ENCODE data around the gene POLR2E. TPM values are rescaled to one million over a fixed set of nuclear protein-coding genes. Genes with fewer than 3 reads are reported as not detected.
A peak's percentile ranks its signal among the peaks of the same experiment; 100 is the strongest.

POLR2E gene
- total and polyA plus RNA-seq, 10 of the 15 experiments (the other 5 are each of a cell fraction or from before 2014, with no cell fraction given) = 4.0 to 487 (median 200) TPM

- TF ChIP-seq SPI1 (IDR thresholded peaks at IDR 0.05; ENCODE audit: borderline replicate concordance, insufficient read depth, low read depth, low read length) = no peak
- TF ChIP-seq MEF2B (IDR thresholded peaks at IDR 0.05; ENCODE audit: partially characterized antibody, poor library complexity, severe bottlenecking) = no peak
Measured at GRCh38 chr19:1103132-1103707, 8.0 kb upstream of the POLR2E start (continued).

GRCh38 chr19:1102407-1103131 is 7.4 kb upstream of the POLR2E start:
- ATAC-seq (peak; percentile 55), FAIRE-seq (no peak), DNase-seq (ENCODE audit: low read depth, low spot score) (peak; percentile 93)
- Histone ChIP-seq H3K27ac (ENCODE audit: control insufficient read depth, insufficient read depth) (peak overlapping the region; percentile 90), H3K27me3 (replicated peaks in 1 of 2; ENCODE audit: control insufficient read depth in 2 of 2, insufficient read depth in 2 of 2, low read length in 1 of 2) (no peaks in the 10 kb centered on the region), H3K9me3 (replicated peaks; ENCODE audit: control insufficient read depth, insufficient read depth, low read length) (no peaks in the 10 kb centered on the region; the same call in 2 of the 3 replicates), H3K79me2 (ENCODE audit: control insufficient read depth, insufficient read depth, low read length) (peaks cover 9% of the 10 kb centered on the region), H4K20me1 (ENCODE audit: control insufficient read depth, insufficient read depth) (no peaks in the 10 kb centered on the region; the same call in 1 of the 2 replicates), H3K36me3 (ENCODE audit: control insufficient read depth in 2 of 2, insufficient read depth in 2 of 2, low read length in 1 of 2) (peaks cover 0 to 5% of the 10 kb centered on the region in 2 experiments; a peak in 2 of 4 replicates), H3K4me1 (ENCODE audit: control insufficient read depth, insufficient read depth, low read length) (peaks cover 37% of the 10 kb centered on the region), H2AFZ (ENCODE audit: control insufficient read depth, low read depth, low read length) (no peak overlapping the region), H3K9ac (ENCODE audit: control insufficient read depth, insufficient read depth, low read length) (peak overlapping the region; percentile 49; the same call in 1 of the 2 replicates), H3K4me3 (no peak overlapping the region), H3K4me2 (ENCODE audit: control insufficient read depth, insufficient read depth) (peak overlapping the region; percentile 86)
- no TSS peak for BruUV-seq (replicated peaks)
- RAD21 ChIA-PET (ENCODE audit: unreplicated experiment) = interaction anchor here (0.7 to 2.7 kb wide), 9 partner anchors 12 to 157 kb away, joined by 3 to 13 read pairs (median 3); partner anchors contain the start of gene ARHGAP45
- intact Hi-C loops (cut with micrococcal nuclease; ENCODE audit: unreplicated experiment) = loop anchor here (2.0 to 5.0 kb wide), 5 partner anchors 26 to 140 kb away; partner anchors contain the start of genes ATP5F1D, RNU6-2 and TMEM259
- 1% methylated on average over 17 of the region's 17 CpGs for WGBS (ENCODE audit: insufficient coverage, insufficient replicate concordance, low lambda C conversion rate, missing lambda C conversion rate)
- in situ Hi-C loops (cut with MboI) = no loop called here
- POLR2A ChIA-PET = interaction anchor here (0.5 to 4.0 kb wide), 16 partner anchors 9 to 120 kb away, joined by 3 to 45 read pairs (median 5); partner anchors contain the start of genes ARHGAP45 and CNN2
- SMC1A ChIA-PET (ENCODE audit: uncharacterized antibody, unreplicated experiment) = interaction anchor here (0.5 to 2.0 kb wide), 13 partner anchors 8 to 90 kb away, joined by 3 to 12 read pairs (median 4); partner anchors contain the start of genes ABCA7 and ARHGAP45
- CTCF ChIA-PET = interaction anchor here (0.6 to 1.5 kb wide), 7 partner anchors 11 to 164 kb away, joined by 3 to 6 read pairs (median 3); partner anchors contain the start of gene ARHGAP45
- TF ChIP-seq, protein P1, sequence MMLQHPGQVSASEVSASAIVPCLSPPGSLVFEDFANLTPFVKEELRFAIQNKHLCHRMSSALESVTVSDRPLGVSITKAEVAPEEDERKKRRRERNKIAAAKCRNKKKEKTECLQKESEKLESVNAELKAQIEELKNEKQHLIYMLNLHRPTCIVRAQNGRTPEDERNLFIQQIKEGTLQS (IDR thresholded peaks at IDR 0.05; ENCODE audit: borderline replicate concordance, extremely low read depth, low read depth, low read length) = no peak
- TF ChIP-seq NKRF (conservative IDR thresholded peaks at IDR 0.05) (no peak), ZZZ3 (IDR thresholded peaks at IDR 0.05; ENCODE audit: control insufficient read depth, insufficient read length, low read depth) (no peak), POLR2AphosphoS2 (IDR thresholded peaks at IDR 0.05; ENCODE audit: low read depth, low read length) (no peak), HCFC1 (IDR thresholded peaks at IDR 0.05; ENCODE audit: low read length) (no peak), CEBPZ (IDR thresholded peaks at IDR 0.05; ENCODE audit: low read depth, low read length) (no peak), RELA (IDR thresholded peaks at IDR 0.05; ENCODE audit: borderline replicate concordance, partially characterized antibody) (no peak), IRF3 (IDR thresholded peaks at IDR 0.05) (0 out of 2 replicates have a peak, but pooled peaks have one; percentile 6), BACH1 (IDR thresholded peaks at IDR 0.05; ENCODE audit: borderline replicate concordance) (peak; percentile 66; the same call in 1 of the 2 replicates), JUND (IDR thresholded peaks at IDR 0.05; ENCODE audit: low read depth, low read length) (peak; percentile 83; the same call in 1 of the 2 replicates)

All from GM12878 (cell line).